Tibial artery (tissue), 4 donors: ENCODE data around the gene TPGS1.

ENCODE experiments used
- DNase-seq, 2 donors: peaks; one replicate each; pipeline ENCODE4 v3.0.0-alpha.2; 2019
- H3K27ac ChIP-seq, 2 donors: fragments of 200-600 bp; sonication (generic) in 1 of 2; 1 replicate in 1 of 2; 2 replicates in 1 of 2; pipeline ENCODE4 v1.5.1; 2018 to 2019; ENCODE audit warnings: mild to moderate bottlenecking in 1 of 2
- H3K27me3 ChIP-seq, 2 donors: fragments of 200-600 bp; sonication (generic) in 1 of 2; one replicate each; pipeline versions ENCODE4 v1.5.1 to v1.6.0; 2016 to 2019
- H3K36me3 ChIP-seq, 3 donors: fragments of 200-600 bp; sonication (generic) in 2 of 3; one replicate each; pipeline ENCODE4 v1.5.1; 2016 to 2019; ENCODE audit warnings: mild to moderate bottlenecking in 2 of 3
- H3K4me1 ChIP-seq, 4 donors: fragments of 200-600 bp; sonication (generic) in 2 of 4; 1 replicate in 3 of 4; 2 replicates in 1 of 4; pipeline ENCODE4 v1.5.1; 2016 to 2019
- H3K4me3 ChIP-seq, 2 donors: fragments of 200-600 bp; sonication (generic) in 1 of 2; 1 replicate in 1 of 2; 2 replicates in 1 of 2; pipeline ENCODE4 v1.5.1; 2018 to 2019; ENCODE audit warnings: mild to moderate bottlenecking in 2 of 2
- H3K9me3 ChIP-seq, 3 donors: fragments of 200-600 bp; sonication (generic) in 1 of 3; one replicate each; pipeline ENCODE4 v1.5.1; 2016 to 2019
- intact Hi-C: fragments of 100-400 bp; cut with DNase I; formaldehyde crosslinking; loops from one replicate; pipeline ENCODE4 v1.15.0; 2023; ENCODE audit warnings: low total_unique reads
- TF ChIP-seq, protein P1 (sequence below), 2 experiments: fragments of 200-600 bp in 1 of 2; fragments of 450-650 bp in 1 of 2; IDR thresholded peaks; one replicate each; pipeline ENCODE4 v1.5.1; 2017 to 2019; ENCODE audit warnings: antibody characterized with exemption in 2 of 2, mild to moderate bottlenecking in 1 of 2, moderate library complexity in 1 of 2

TPGS1 gene

DNA sequence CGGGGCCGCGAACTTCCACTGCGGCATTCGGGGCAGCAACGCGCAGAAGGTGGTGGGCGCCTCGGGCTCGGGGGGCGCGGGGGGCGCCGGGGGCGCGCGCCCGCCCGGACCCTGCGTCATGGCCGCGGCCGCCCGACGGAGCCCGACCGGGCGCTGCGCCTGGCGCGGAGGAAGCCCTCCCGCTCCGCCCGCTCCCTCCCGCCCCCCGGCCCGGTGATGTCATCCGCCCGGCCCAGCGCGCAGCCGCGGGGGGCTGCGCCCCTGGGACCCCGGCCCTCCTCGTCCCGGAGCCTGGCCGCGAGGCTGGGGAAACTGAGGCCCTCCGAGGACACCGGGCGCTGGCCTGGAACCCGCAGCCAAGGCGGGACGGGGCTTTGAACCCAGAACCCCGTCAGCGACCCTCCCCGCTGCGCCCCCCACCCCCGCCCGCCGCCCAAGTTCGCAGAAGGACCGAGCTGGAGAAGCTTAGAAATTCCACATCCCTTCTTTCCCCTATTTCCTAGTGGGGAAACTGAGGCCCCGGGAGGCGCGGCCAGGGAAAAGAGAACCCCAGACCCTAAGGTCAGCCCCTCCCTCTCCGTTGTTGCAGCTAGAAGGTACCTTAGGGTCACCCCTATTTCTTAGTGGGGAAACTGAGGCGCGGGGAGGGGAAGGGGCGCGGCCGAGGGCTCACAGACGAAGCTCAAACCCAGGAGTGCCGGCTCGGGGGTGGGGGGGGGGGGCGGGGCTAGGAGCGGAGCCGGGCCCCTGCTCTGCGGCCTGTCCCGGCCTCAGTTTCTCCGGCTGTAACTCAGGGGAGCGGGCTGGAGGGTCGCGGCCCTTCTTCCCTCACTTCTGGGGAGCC is 46.2 kb upstream of the TPGS1 start, which contains the start of gene SHC2:
TSS of gene SHC2 (minus strand) at position 157 of the 844 bp plus-strand sequence. CDS start at position 120, 37 bp downstream.
- intact Hi-C loops, result no loop called here
- DNase-seq, result no peak
- Histone ChIP-seq H3K4me3 (peak within 1 kb of the TSS; percentile 48 to 55), H3K27ac (peak within 1 kb of the TSS in 1 of 2 donors; percentile 41), H3K27me3 (peaks cover 0 to 53% of the 10 kb centered on the region in 2 donors), H3K9me3 (no peaks in the 10 kb centered on the region), H3K36me3 (no peaks in the 10 kb centered on the region), H3K4me1 (peaks cover 0 to 23% (median 19%) of the 10 kb centered on the region in 4 donors)
- TF ChIP-seq, protein P1, sequence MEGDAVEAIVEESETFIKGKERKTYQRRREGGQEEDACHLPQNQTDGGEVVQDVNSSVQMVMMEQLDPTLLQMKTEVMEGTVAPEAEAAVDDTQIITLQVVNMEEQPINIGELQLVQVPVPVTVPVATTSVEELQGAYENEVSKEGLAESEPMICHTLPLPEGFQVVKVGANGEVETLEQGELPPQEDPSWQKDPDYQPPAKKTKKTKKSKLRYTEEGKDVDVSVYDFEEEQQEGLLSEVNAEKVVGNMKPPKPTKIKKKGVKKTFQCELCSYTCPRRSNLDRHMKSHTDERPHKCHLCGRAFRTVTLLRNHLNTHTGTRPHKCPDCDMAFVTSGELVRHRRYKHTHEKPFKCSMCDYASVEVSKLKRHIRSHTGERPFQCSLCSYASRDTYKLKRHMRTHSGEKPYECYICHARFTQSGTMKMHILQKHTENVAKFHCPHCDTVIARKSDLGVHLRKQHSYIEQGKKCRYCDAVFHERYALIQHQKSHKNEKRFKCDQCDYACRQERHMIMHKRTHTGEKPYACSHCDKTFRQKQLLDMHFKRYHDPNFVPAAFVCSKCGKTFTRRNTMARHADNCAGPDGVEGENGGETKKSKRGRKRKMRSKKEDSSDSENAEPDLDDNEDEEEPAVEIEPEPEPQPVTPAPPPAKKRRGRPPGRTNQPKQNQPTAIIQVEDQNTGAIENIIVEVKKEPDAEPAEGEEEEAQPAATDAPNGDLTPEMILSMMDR (IDR thresholded peaks at IDR 0.05), result no peak

DNA sequence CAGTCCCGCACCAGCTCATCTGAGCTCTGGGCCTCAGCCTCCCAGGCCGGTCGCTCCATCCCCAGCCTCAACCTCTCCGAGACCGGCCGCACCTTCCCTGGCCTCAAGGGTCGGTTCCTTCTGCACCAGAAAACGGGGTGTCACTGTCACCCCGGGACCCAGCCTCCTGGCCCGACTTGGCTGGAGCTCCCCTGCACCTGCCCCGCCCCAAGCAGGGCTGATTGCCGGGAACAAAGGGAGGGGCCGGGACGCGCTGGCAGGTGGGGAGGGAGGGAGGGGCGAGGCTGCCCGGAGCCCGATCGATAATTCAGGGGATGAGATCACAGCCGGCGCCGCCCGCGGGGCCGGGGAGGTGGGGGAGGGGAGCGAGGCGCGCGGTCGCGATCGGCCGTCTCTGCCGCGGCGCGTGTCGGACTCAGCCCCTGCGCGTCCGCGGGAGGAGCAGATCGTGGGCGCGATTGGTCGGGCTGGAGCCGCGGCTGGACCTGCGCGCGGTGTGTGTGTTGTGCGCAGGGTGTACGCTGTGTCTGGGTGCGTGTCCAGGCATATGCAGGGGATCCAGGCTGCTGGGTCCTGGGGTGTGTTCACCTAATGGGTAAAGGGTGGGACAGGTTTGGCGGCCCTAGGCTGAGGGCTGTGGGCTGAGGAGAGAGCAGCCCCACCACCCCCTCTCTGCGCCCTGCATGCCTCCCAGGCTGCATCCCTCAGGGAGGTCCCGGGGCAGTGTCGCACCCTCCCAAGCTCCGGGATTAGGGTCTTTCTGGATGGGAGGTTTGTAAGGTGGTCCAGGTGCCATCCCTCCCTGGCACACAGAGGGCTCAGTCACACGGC is 45.4 kb upstream of the TPGS1 start:
- DNase-seq, result no peak
- Histone ChIP-seq H3K36me3 (no peaks in the 10 kb centered on the region), H3K27ac (no peak overlapping the region), H3K4me3 (peak overlapping the region; percentile 33 to 48), H3K9me3 (no peaks in the 10 kb centered on the region), H3K27me3 (peaks cover 0 to 53% of the 10 kb centered on the region in 2 donors), H3K4me1 (peaks cover 0 to 23% (median 19%) of the 10 kb centered on the region in 4 donors)
- TF ChIP-seq, protein P1 (IDR thresholded peaks at IDR 0.05), result no peak
- intact Hi-C loops, result no loop called here

DNA sequence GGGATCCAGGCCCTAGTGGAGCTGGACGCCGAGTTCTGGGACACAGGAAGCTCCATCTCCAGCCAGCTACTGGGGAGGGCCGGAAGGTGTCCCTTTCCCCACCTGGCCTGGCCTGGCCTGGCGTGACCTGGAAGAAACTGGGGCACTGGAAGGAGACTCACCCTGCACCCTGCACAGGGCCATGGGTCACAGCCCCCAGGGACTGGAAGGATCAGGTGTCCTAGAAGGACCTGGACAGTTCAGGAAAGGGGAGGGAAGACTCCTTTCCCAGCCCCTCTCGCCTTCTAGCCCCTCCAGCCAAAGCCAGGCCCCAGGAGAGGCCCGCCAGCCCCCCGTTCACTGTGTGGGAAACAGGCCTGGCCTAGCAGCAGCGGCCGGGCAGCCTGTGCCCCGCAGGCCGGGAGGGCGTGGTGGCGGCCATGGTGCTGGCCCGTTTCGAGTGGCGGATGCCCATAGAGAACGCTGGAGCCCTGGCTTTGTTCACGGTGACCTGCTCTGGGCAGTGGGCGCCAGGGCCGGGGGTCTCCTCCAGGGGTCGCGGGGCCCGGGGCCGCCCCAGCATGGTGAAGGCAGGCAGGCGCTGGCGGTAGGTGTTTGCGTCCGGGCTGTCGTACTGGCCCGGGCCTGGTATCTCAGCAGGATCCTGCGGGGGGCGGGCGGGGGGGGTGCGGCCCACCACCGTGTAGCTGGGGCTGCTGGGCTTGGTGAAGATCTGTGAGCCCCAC is 43.7 kb upstream of the TPGS1 start:
- Histone ChIP-seq H3K27me3 (peaks cover 0 to 53% of the 10 kb centered on the region in 2 donors), H3K27ac (no peak overlapping the region), H3K36me3 (no peaks in the 10 kb centered on the region), H3K4me3 (no peak overlapping the region), H3K4me1 (peaks cover 0 to 23% (median 19%) of the 10 kb centered on the region in 4 donors), H3K9me3 (no peaks in the 10 kb centered on the region)
- DNase-seq, result no peak
- TF ChIP-seq, protein P1 (IDR thresholded peaks at IDR 0.05), result no peak
- intact Hi-C loops, result no loop called here

DNA sequence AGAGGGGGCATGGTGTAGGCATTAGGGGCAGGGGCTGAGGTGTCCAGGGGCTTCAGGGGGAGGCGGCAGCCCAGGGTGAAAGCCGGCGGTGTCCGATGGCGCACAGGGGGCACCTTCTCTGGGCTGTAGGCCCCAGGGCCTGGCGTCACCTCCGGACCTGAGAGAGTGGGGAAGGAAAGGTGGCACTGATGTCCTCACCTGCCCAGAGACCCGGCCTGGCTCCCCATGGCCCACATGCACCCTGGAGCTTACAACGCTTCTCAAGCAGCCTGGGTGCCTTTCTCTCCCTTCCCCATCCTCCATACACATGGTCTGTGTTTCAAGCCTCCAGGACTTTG is 43.1 kb upstream of the TPGS1 start:
- H3K9me3 ChIP-seq, result no peaks in the 10 kb centered on the region
- DNase-seq, result no peak
- TF ChIP-seq, protein P1 (IDR thresholded peaks at IDR 0.05), result no peak
- H3K27ac ChIP-seq, result no peak overlapping the region
- peaks cover 0 to 23% (median 19%) of the 10 kb centered on the region in 4 donors for H3K4me1 ChIP-seq
- intact Hi-C loops, result no loop called here
- H3K4me3 ChIP-seq, result no peak overlapping the region
- no peaks in the 10 kb centered on the region for H3K36me3 ChIP-seq
- peaks cover 0 to 49% of the 10 kb centered on the region in 2 donors for H3K27me3 ChIP-seq

DNA sequence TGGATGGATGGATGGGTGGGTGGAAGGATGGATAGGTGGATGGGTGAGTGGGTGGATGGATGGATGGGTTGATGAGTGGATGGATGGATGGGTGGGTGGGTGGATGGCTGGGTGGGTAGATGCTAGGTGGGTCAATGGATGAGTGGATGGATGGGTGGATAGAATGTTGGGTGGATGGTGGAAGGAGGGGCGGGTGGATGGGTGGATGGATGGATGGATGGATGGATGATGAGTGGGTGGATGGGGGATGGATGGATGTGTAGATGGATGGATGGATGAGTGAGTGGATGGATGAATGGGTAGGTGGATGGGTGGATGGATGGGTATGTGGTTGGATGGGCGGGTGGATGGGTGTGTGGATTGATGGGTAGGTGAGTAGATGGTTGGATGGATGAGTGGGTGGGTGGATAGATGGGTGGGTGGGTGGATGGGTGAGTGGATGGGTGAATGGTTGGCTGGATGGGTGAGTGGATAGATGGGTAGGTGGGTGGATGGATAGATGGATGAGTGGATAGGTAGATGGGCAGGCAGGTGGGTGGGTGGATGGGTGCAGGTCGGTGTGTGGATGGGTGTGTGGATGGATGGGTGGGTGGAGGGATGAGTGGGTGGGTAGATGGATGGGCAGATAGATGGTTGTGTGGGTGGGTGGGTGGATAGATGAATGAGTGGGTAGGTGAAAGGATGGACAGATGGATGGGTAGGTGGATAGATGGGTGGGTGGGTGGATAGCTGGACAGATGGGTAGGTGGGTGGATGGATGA is 42.1 kb upstream of the TPGS1 start:
- H3K4me3 ChIP-seq, result no peak overlapping the region
- no peak for DNase-seq
- intact Hi-C loops, result no loop called here
- peaks cover 0 to 38% of the 10 kb centered on the region in 2 donors for H3K27me3 ChIP-seq
- no peak overlapping the region for H3K27ac ChIP-seq
- peaks cover 0 to 16% (median 13%) of the 10 kb centered on the region in 4 donors for H3K4me1 ChIP-seq
- H3K9me3 ChIP-seq, result no peaks in the 10 kb centered on the region
- TF ChIP-seq, protein P1 (IDR thresholded peaks at IDR 0.05), result no peak
- H3K36me3 ChIP-seq, result no peaks in the 10 kb centered on the region
